GM12874 (cell line): ENCODE measurements around the gene ICOS.
A peak's percentile ranks its signal among the peaks of the same experiment; 100 is the strongest.

Source experiments
- CTCF ChIP-seq: IDR thresholded peaks from 2 replicates; pipeline ENCODE4 v1.5.1; 2011; ENCODE audit warnings: low read depth, mild to moderate bottlenecking, control low read depth, low read length, moderate library complexity; ENCODE audit not compliant: insufficient read depth

Gene ICOS

GRCh38 chr2:203908066-203908796 lies 28.3 kb upstream of the ICOS start:
- TF ChIP-seq CTCF: no peak

GRCh38 chr2:203908797-203909185 lies 27.8 kb upstream of the ICOS start:
- TF ChIP-seq CTCF: no peak

- peak; percentile 25; the same call in 1 of the 2 replicates for TF ChIP-seq CTCF
Observed at GRCh38 chr2:203909261-203909967, 27.1 kb upstream of the ICOS start.

- TF ChIP-seq CTCF: no peak
Observed at GRCh38 chr2:203909974-203910373, 26.6 kb upstream of the ICOS start.

GRCh38 chr2:203913947-203914346 lies 22.6 kb upstream of the ICOS start:
- no peak for TF ChIP-seq CTCF

GRCh38 chr2:203914546-203915182 lies 21.9 kb upstream of the ICOS start:
- no peak for TF ChIP-seq CTCF

GRCh38 chr2:203915256-203915655 lies 21.3 kb upstream of the ICOS start:
- TF ChIP-seq CTCF: no peak
